Left lung (tissue), 10 donors: ENCODE results near the gene WDR90. TPM values are rescaled to one million over a fixed set of nuclear protein-coding genes. Genes with fewer than 3 reads are reported as not detected.

ENCODE experiments used
- ATAC-seq: fragments of 200-7000 bp; cut with Tn5 transposase; one replicate; pipeline ENCODE4 v1.9.1; 2020; ENCODE audit warnings: moderate library complexity
- DNase-seq, 4 donors: peaks; one replicate each; pipeline ENCODE4 v3.0.0-alpha.2; 2013 to 2020
- H3K27ac ChIP-seq, 2 donors: fragments of 200-600 bp; sonication (generic) in 1 of 2; one replicate each; pipeline versions ENCODE4 v1.5.0 to v1.8.0; 2020 to 2021
- H3K27me3 ChIP-seq, 2 donors: fragments of 200-600 bp; sonication (generic) in 1 of 2; one replicate each; pipeline versions ENCODE4 v1.5.0 to v1.8.0; 2020 to 2021
- H3K36me3 ChIP-seq, 2 donors: fragments of 200-600 bp; sonication (generic) in 1 of 2; one replicate each; pipeline versions ENCODE4 v1.5.0 to v1.8.0; 2020 to 2021
- H3K4me1 ChIP-seq, 2 donors: fragments of 200-600 bp; one replicate each; pipeline ENCODE4 v1.8.0; 2021
- H3K4me3 ChIP-seq, 2 donors: fragments of 200-600 bp; sonication (generic) in 1 of 2; one replicate each; pipeline versions ENCODE4 v1.5.0 to v1.8.0; 2020 to 2021; ENCODE audit warnings: mild to moderate bottlenecking in 1 of 2
- H3K9me3 ChIP-seq, 2 donors: fragments of 200-600 bp; sonication (generic) in 1 of 2; one replicate each; pipeline versions ENCODE4 v1.5.0 to v1.8.0; 2020 to 2021
- intact Hi-C, 2 donors: fragments of 100-400 bp; cut with DNase I; formaldehyde crosslinking; loops; one replicate each; pipeline versions ENCODE4 v1.11.2 to v1.14.2; 2022
- polyA plus RNA-seq, 6 donors: library from polyadenylated mRNA; unstranded; fragments of 120-200 nt; gene quantifications; one replicate each; pipeline ENCODE4 v1.2.1, GENCODE V29; 2013; ENCODE audit not compliant: insufficient read length in 6 of 6
- total RNA-seq, 2 donors: library from RNA; stranded (reverse); fragmentation: NEBNext Ultra II Directional; extraction: Animal tissue kit (Norgen Biotek cat#: 25700); gene quantifications; one replicate each; pipeline ENCODE4 v1.2.1, GENCODE V29; 2021
- TF ChIP-seq, protein P1 (sequence below), 2 donors: fragments of 200-600 bp; sonication (generic) in 1 of 2; IDR thresholded peaks; one replicate each; pipeline versions ENCODE4 v1.5.0 to v1.8.0; 2021; ENCODE audit warnings: antibody characterized with exemption in 2 of 2
- donor health status: DM: no; HTN: yes; CAD: no.
- donor health status: DM: no; HTN: no; CAD: no.

The WDR90 gene
- total and polyA plus RNA-seq, 8 donors, result 27.3 to 63.0 (median 41.4) TPM

GRCh38 chr16:632486-633335 lies 16.5 kb upstream of the WDR90 start:
- intact Hi-C loops, result no loop called here

GRCh38 chr16:633336-634050 lies 15.7 kb upstream of the WDR90 start:
- no peak for DNase-seq
- Histone ChIP-seq H3K27me3 (peaks cover 0 to 6% of the 10 kb centered on the region in 2 donors), H3K27ac (no peak overlapping the region), H3K4me1 (peaks cover 12 to 56% of the 10 kb centered on the region in 2 donors), H3K36me3 (peaks cover 0 to 31% of the 10 kb centered on the region in 2 donors), H3K4me3 (no peak overlapping the region), H3K9me3 (no peaks in the 10 kb centered on the region)
- no peak for ATAC-seq
- intact Hi-C loops, result no loop called here
- TF ChIP-seq, protein P1, sequence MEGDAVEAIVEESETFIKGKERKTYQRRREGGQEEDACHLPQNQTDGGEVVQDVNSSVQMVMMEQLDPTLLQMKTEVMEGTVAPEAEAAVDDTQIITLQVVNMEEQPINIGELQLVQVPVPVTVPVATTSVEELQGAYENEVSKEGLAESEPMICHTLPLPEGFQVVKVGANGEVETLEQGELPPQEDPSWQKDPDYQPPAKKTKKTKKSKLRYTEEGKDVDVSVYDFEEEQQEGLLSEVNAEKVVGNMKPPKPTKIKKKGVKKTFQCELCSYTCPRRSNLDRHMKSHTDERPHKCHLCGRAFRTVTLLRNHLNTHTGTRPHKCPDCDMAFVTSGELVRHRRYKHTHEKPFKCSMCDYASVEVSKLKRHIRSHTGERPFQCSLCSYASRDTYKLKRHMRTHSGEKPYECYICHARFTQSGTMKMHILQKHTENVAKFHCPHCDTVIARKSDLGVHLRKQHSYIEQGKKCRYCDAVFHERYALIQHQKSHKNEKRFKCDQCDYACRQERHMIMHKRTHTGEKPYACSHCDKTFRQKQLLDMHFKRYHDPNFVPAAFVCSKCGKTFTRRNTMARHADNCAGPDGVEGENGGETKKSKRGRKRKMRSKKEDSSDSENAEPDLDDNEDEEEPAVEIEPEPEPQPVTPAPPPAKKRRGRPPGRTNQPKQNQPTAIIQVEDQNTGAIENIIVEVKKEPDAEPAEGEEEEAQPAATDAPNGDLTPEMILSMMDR (IDR thresholded peaks at IDR 0.05), result no peak

More at GRCh38 chr16:632486-633335, 16.5 kb upstream of the WDR90 start:
- ATAC-seq (no peak), DNase-seq (no peak)
- Histone ChIP-seq H3K4me3 (no peak overlapping the region), H3K36me3 (peaks cover 0 to 39% of the 10 kb centered on the region in 2 donors), H3K9me3 (no peaks in the 10 kb centered on the region), H3K27me3 (peaks cover 0 to 6% of the 10 kb centered on the region in 2 donors), H3K4me1 (peaks cover 12 to 58% of the 10 kb centered on the region in 2 donors), H3K27ac (no peak overlapping the region)
- TF ChIP-seq, protein P1 (IDR thresholded peaks at IDR 0.05), result no peak

DNA sequence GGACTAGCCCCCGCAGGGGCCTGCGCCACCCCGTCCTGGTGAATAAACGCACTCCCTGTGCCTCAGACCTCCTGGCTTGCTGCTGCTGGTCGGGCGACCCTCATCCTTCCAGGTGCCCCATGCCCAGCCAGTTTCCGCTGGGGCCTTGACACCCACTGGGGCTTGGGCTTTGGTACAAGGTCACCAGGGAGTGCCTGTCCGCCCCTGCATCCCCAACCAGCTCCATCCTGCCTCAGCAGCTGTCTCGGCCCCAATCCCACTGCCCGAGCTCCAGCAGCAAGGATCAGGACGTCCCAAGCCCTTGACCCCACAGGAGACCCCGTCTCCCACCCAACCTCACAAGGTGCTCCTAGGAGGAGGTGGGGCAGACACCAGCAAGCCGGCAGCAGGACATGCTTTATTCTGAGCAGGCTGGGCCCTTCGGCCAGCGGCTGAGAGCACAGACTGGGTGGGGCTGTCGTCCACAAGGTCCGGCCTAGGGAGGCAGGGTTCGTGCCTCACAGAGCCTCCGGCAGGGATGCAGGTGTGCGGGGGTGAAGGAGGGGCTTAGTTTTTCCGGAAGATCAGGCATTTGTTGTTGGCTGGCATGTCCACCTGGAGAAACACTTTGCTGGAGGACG lies 15.0 kb upstream of the WDR90 start:
- ATAC-seq (no peak), DNase-seq (no peak)
- Histone ChIP-seq H3K27me3 (peaks cover 0 to 6% of the 10 kb centered on the region in 2 donors), H3K9me3 (no peaks in the 10 kb centered on the region), H3K4me3 (no peak overlapping the region), H3K4me1 (peaks cover 12 to 49% of the 10 kb centered on the region in 2 donors), H3K27ac (no peak overlapping the region), H3K36me3 (peaks cover 0 to 24% of the 10 kb centered on the region in 2 donors)
- intact Hi-C loops, result no loop called here
- TF ChIP-seq, protein P1 (IDR thresholded peaks at IDR 0.05), result no peak

GRCh38 chr16:634996-635395 lies 14.2 kb upstream of the WDR90 start:
- intact Hi-C loops, result no loop called here
- TF ChIP-seq, protein P1 (IDR thresholded peaks at IDR 0.05), result no peak
- Histone ChIP-seq H3K4me1 (peaks cover 12 to 41% of the 10 kb centered on the region in 2 donors), H3K27ac (no peak overlapping the region), H3K9me3 (no peaks in the 10 kb centered on the region), H3K36me3 (peaks cover 0 to 21% of the 10 kb centered on the region in 2 donors), H3K27me3 (peaks cover 0 to 6% of the 10 kb centered on the region in 2 donors), H3K4me3 (peak overlapping the region; percentile 81 to 89)
- ATAC-seq, result no peak
- DNase-seq, result no peak
